ENCODE measurements around the gene PPP2R2C. TPM values are rescaled to one million over a fixed set of nuclear protein-coding genes. Genes with fewer than 3 reads are reported as not detected.

PPP2R2C gene
- total and polyA plus RNA-seq, 3 experiments from 2014 or later = not detected

- peaks cover 0 to 1% (median 0%) of the 10 kb centered on the region in 3 donors for H3K36me3 Mint-ChIP-seq
- no peak overlapping the region for H3K4me3 Mint-ChIP-seq
- peaks cover 0 to 4% (median 0%) of the 10 kb centered on the region in 3 donors for H3K4me1 Mint-ChIP-seq
- ChIA-PET POLR2A (no interaction called here), CTCF (no interaction called here)
- Histone ChIP-seq H3K4me3 (ENCODE audit: low read length) (no peak overlapping the region), H3K9me3 (ENCODE audit: low read length) (no peaks in the 10 kb centered on the region), H3K27me3 (ENCODE audit: insufficient read depth, low read length, poor library complexity, severe bottlenecking) (no peaks in the 10 kb centered on the region), H3K4me1 (ENCODE audit: insufficient read depth, low read length) (no peaks in the 10 kb centered on the region), H3K36me3 (ENCODE audit: insufficient read depth, low read length) (no peaks in the 10 kb centered on the region), H3K27ac (ENCODE audit: low read depth, low read length) (no peak overlapping the region)
- H3K9me3 Mint-ChIP-seq = peaks cover 0 to 2% (median 0%) of the 10 kb centered on the region in 5 donors
- DNase-seq = peak in 1 of 5 donors; percentile 11
- H3K27me3 Mint-ChIP-seq = peaks cover 17 to 40% of the 10 kb centered on the region in 2 donors
- H3K27ac Mint-ChIP-seq = no peak overlapping the region
Observed at GRCh38 chr4:6426571-6427438, 45.6 kb downstream of the PPP2R2C start.

- no peak overlapping the region for H3K4me3 ChIP-seq (ENCODE audit: low read length)
- H3K27ac ChIP-seq (ENCODE audit: low read depth, low read length) = no peak overlapping the region
- no peak overlapping the region for H3K4me3 Mint-ChIP-seq
- CTCF ChIA-PET = no interaction called here
- H3K4me1 Mint-ChIP-seq = peaks cover 0 to 4% (median 0%) of the 10 kb centered on the region in 3 donors
- peak in 1 of 5 donors; percentile 15 for DNase-seq
- H3K27me3 ChIP-seq (ENCODE audit: insufficient read depth, low read length, poor library complexity, severe bottlenecking) = no peaks in the 10 kb centered on the region
- H3K9me3 Mint-ChIP-seq = peaks cover 0 to 1% (median 0%) of the 10 kb centered on the region in 5 donors
- H3K27me3 Mint-ChIP-seq = peaks cover 17 to 40% of the 10 kb centered on the region in 2 donors
- POLR2A ChIA-PET = no interaction called here
- H3K36me3 Mint-ChIP-seq = peaks cover 0 to 1% (median 0%) of the 10 kb centered on the region in 3 donors
- H3K36me3 ChIP-seq (ENCODE audit: insufficient read depth, low read length) = no peaks in the 10 kb centered on the region
- H3K4me1 ChIP-seq (ENCODE audit: insufficient read depth, low read length) = no peaks in the 10 kb centered on the region
- no peaks in the 10 kb centered on the region for H3K9me3 ChIP-seq (ENCODE audit: low read length)
- H3K27ac Mint-ChIP-seq = no peak overlapping the region
Observed at GRCh38 chr4:6425911-6426310, 46.5 kb downstream of the PPP2R2C start.

DNA sequence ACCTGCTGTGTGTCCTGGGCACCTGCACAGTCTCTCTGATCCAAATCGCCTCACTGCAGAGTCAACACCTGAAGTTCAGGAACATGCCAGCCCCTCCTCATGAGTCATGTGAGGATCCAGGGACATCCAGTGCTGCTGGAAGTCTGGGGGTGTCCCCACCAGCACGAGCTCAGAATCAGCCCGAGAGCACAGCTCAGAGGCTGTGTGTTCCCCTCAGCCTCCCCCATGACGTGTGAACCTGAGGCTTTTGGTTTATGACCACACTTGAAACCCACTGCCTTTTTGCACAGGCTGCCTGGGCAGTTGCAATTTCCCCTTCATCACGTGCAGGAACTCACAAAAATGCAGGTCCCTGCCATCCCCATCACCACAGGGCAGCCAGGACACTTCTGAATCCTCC, 47.1 kb downstream of the PPP2R2C start:
- Mint-ChIP-seq H3K4me3 (no peak overlapping the region), H3K27ac (no peak overlapping the region), H3K4me1 (peaks cover 0 to 4% (median 0%) of the 10 kb centered on the region in 3 donors), H3K36me3 (peaks cover 0 to 1% (median 0%) of the 10 kb centered on the region in 3 donors), H3K27me3 (peaks cover 17 to 40% of the 10 kb centered on the region in 2 donors), H3K9me3 (no peaks in the 10 kb centered on the region)
- ChIA-PET CTCF (no interaction called here), POLR2A (interaction anchor here (0.6 kb wide), 1 partner anchor 1398 kb away, joined by 3 read pairs; no protein-coding TSS in a partner anchor)
- no peaks in the 10 kb centered on the region for H3K27me3 ChIP-seq (ENCODE audit: insufficient read depth, low read length, poor library complexity, severe bottlenecking)
- H3K4me3 ChIP-seq (ENCODE audit: low read length) = no peak overlapping the region
- no peak overlapping the region for H3K27ac ChIP-seq (ENCODE audit: low read depth, low read length)
- no peaks in the 10 kb centered on the region for H3K9me3 ChIP-seq (ENCODE audit: low read length)
- H3K36me3 ChIP-seq (ENCODE audit: insufficient read depth, low read length) = no peaks in the 10 kb centered on the region
- no peaks in the 10 kb centered on the region for H3K4me1 ChIP-seq (ENCODE audit: insufficient read depth, low read length)
- DNase-seq = peak in 1 of 5 donors; percentile 11

GRCh38 chr4:6424425-6424824, 48.0 kb downstream of the PPP2R2C start:
- ChIA-PET CTCF (no interaction called here), POLR2A (no interaction called here)
- peaks cover 0 to 4% (median 0%) of the 10 kb centered on the region in 3 donors for H3K4me1 Mint-ChIP-seq

GRCh38 chr4:6423575-6423974, 48.8 kb downstream of the PPP2R2C start:
- Histone ChIP-seq H3K9me3 (ENCODE audit: low read length) (no peaks in the 10 kb centered on the region), H3K27me3 (ENCODE audit: insufficient read depth, low read length, poor library complexity, severe bottlenecking) (no peaks in the 10 kb centered on the region), H3K36me3 (ENCODE audit: insufficient read depth, low read length) (no peaks in the 10 kb centered on the region), H3K4me1 (ENCODE audit: insufficient read depth, low read length) (no peaks in the 10 kb centered on the region), H3K27ac (ENCODE audit: low read depth, low read length) (no peak overlapping the region), H3K4me3 (ENCODE audit: low read length) (no peak overlapping the region)
- no peaks in the 10 kb centered on the region for H3K9me3 Mint-ChIP-seq
- H3K36me3 Mint-ChIP-seq = peaks cover 0 to 1% (median 0%) of the 10 kb centered on the region in 3 donors
- DNase-seq = no peak
- CTCF ChIA-PET = no interaction called here
- peaks cover 14 to 41% of the 10 kb centered on the region in 2 donors for H3K27me3 Mint-ChIP-seq
- H3K4me1 Mint-ChIP-seq = peaks cover 0 to 4% (median 0%) of the 10 kb centered on the region in 3 donors
- POLR2A ChIA-PET = no interaction called here
- H3K4me3 Mint-ChIP-seq = peak overlapping the region in 1 of 7 donors; percentile 50
- H3K27ac Mint-ChIP-seq = no peak overlapping the region

More at GRCh38 chr4:6424425-6424824, 48.0 kb downstream of the PPP2R2C start:
- no peaks in the 10 kb centered on the region for H3K4me1 ChIP-seq (ENCODE audit: insufficient read depth, low read length)
- Mint-ChIP-seq H3K36me3 (peaks cover 0 to 1% (median 0%) of the 10 kb centered on the region in 3 donors), H3K27me3 (peaks cover 13 to 41% of the 10 kb centered on the region in 2 donors), H3K9me3 (no peaks in the 10 kb centered on the region), H3K27ac (no peak overlapping the region), H3K4me3 (no peak overlapping the region)
- H3K27ac ChIP-seq (ENCODE audit: low read depth, low read length) = no peak overlapping the region
- no peaks in the 10 kb centered on the region for H3K9me3 ChIP-seq (ENCODE audit: low read length)
- no peak for DNase-seq
- no peaks in the 10 kb centered on the region for H3K36me3 ChIP-seq (ENCODE audit: insufficient read depth, low read length)
- no peak overlapping the region for H3K4me3 ChIP-seq (ENCODE audit: low read length)
- H3K27me3 ChIP-seq (ENCODE audit: insufficient read depth, low read length, poor library complexity, severe bottlenecking) = no peaks in the 10 kb centered on the region

- Mint-ChIP-seq H3K36me3 (peaks cover 0 to 1% (median 0%) of the 10 kb centered on the region in 3 donors), H3K27ac (peak overlapping the region in 1 of 8 donors; percentile 66), H3K27me3 (peaks cover 18 to 45% of the 10 kb centered on the region in 2 donors), H3K4me3 (no peak overlapping the region), H3K4me1 (peaks cover 0 to 4% (median 0%) of the 10 kb centered on the region in 3 donors), H3K9me3 (peaks cover 0 to 2% (median 0%) of the 10 kb centered on the region in 5 donors)
- Histone ChIP-seq H3K4me3 (ENCODE audit: low read length) (no peak overlapping the region), H3K9me3 (ENCODE audit: low read length) (no peaks in the 10 kb centered on the region), H3K36me3 (ENCODE audit: insufficient read depth, low read length) (no peaks in the 10 kb centered on the region), H3K27me3 (ENCODE audit: insufficient read depth, low read length, poor library complexity, severe bottlenecking) (no peaks in the 10 kb centered on the region), H3K27ac (ENCODE audit: low read depth, low read length) (no peak overlapping the region), H3K4me1 (ENCODE audit: insufficient read depth, low read length) (no peaks in the 10 kb centered on the region)
- CTCF ChIA-PET = no interaction called here
- POLR2A ChIA-PET = no interaction called here
- no peak for DNase-seq
Observed at GRCh38 chr4:6422866-6423265, 49.5 kb downstream of the PPP2R2C start.

- H3K4me1 Mint-ChIP-seq = peaks cover 0 to 4% (median 0%) of the 10 kb centered on the region in 3 donors
Observed at GRCh38 chr4:6422105-6422504, 50.3 kb downstream of the PPP2R2C start.

DNA sequence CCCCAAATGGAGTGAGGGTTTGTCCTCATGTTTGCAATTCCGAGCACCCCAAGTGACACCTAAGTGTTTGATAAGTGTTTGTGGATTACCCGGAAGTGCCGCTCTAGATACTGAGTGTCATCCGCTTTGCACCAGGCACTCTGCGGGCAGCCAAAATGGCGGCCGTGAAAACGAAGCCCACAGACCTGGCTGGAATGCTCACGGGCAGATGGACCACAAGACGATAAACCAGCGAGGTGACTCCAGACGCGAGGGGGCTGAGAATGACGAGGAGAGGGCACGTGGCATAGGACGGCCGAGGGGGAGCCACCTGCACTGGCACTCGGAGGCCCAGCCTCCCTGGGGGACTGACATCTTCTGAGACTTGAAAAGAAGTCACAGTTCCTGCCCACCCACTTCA, 51.0 kb downstream of the PPP2R2C start:
- Histone ChIP-seq H3K4me3 (ENCODE audit: low read length) (no peak overlapping the region), H3K4me1 (ENCODE audit: insufficient read depth, low read length) (no peaks in the 10 kb centered on the region), H3K9me3 (ENCODE audit: low read length) (no peaks in the 10 kb centered on the region), H3K27me3 (ENCODE audit: insufficient read depth, low read length, poor library complexity, severe bottlenecking) (no peaks in the 10 kb centered on the region), H3K36me3 (ENCODE audit: insufficient read depth, low read length) (no peaks in the 10 kb centered on the region), H3K27ac (ENCODE audit: low read depth, low read length) (no peak overlapping the region)
- H3K27ac Mint-ChIP-seq = no peak overlapping the region
- H3K4me1 Mint-ChIP-seq = peaks cover 0 to 4% (median 0%) of the 10 kb centered on the region in 3 donors
- POLR2A ChIA-PET = no interaction called here
- DNase-seq = no peak
- peaks cover 0 to 1% (median 0%) of the 10 kb centered on the region in 3 donors for H3K36me3 Mint-ChIP-seq
- H3K4me3 Mint-ChIP-seq = no peak overlapping the region
- peaks cover 17 to 36% of the 10 kb centered on the region in 2 donors for H3K27me3 Mint-ChIP-seq
- peaks cover 0 to 2% (median 0%) of the 10 kb centered on the region in 5 donors for H3K9me3 Mint-ChIP-seq
- CTCF ChIA-PET = no interaction called here

More at GRCh38 chr4:6422105-6422504, 50.3 kb downstream of the PPP2R2C start:
- H3K27ac ChIP-seq (ENCODE audit: low read depth, low read length) = no peak overlapping the region
- no peak for DNase-seq
- POLR2A ChIA-PET = no interaction called here
- no peaks in the 10 kb centered on the region for H3K27me3 ChIP-seq (ENCODE audit: insufficient read depth, low read length, poor library complexity, severe bottlenecking)
- peaks cover 0 to 2% (median 0%) of the 10 kb centered on the region in 5 donors for H3K9me3 Mint-ChIP-seq
- no peaks in the 10 kb centered on the region for H3K36me3 ChIP-seq (ENCODE audit: insufficient read depth, low read length)
- H3K4me3 ChIP-seq (ENCODE audit: low read length) = no peak overlapping the region
- no peaks in the 10 kb centered on the region for H3K9me3 ChIP-seq (ENCODE audit: low read length)
- peaks cover 17 to 42% of the 10 kb centered on the region in 2 donors for H3K27me3 Mint-ChIP-seq
- peaks cover 0 to 1% (median 0%) of the 10 kb centered on the region in 3 donors for H3K36me3 Mint-ChIP-seq
- H3K4me1 ChIP-seq (ENCODE audit: insufficient read depth, low read length) = no peaks in the 10 kb centered on the region
- H3K27ac Mint-ChIP-seq = no peak overlapping the region
- no peak overlapping the region for H3K4me3 Mint-ChIP-seq
- CTCF ChIA-PET = no interaction called here
